ENCODE measurements around the gene FBXO22.

DNA sequence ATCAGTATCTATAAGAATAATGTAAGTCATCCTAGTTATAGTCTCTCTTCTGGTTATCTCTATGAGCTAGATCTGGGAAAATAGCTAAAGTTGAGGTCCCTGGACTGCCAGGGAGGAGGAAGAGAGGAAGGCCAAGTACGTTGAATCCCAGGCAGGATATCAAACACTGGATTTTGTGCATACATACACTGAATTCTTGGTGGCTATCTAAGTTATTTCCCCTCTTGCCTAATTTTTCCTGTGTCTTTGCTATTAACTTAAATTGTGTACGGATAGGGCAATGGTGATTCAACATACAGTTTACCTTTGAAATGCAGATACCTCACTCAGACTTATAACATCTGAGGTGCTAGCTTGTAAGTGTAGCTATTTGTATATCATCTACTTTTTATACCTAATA, 27.2 kb downstream of the FBXO22 start:
- TF ChIP-seq EZH2phosphoT487 (IDR thresholded peaks at IDR 0.05; ENCODE audit: insufficient read depth, low read depth) (no peak), EZH2 (IDR thresholded peaks at IDR 0.05; ENCODE audit: insufficient read depth, poor library complexity, severe bottlenecking) (no peak)
